GM15510 (cell line): ENCODE measurements around the gene IDH3A.

Experiments used
- POLR2A ChIP-seq: IDR thresholded peaks from 3 replicates; pipeline ENCODE4 v1.6.1; 2011; ENCODE audit warnings: borderline replicate concordance; ENCODE audit not compliant: insufficient read length; ENCODE audit errors: extremely low read depth

IDH3A gene

DNA sequence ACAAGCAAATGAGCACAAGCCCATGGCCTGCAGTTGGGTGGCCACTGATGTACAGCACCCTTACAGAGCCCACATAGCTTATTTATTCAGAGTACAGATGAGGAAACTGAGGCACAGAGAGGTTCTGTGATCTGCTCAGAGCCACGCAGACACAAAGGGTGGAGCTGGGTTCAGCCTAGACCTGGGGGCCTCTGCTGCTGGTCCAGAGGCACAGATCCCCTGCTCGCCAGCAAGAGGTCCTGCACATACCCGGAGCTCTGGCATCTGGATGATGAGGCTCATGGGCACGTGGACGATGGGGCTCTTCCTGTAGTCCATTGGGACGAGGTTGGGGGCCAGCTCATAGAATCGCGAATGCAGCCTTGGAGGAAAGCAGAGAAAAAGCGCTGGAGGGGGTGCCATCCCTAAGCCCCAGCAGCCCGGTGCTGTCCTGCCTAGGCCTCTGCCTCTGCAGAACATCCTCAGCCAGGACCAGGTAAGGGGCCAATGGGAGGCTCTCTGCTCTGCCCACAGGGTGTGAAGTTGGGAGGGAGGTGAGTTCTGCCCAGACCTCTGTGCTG is 38.2 kb upstream of the IDH3A start:
- TF ChIP-seq POLR2A, result no peak

DNA sequence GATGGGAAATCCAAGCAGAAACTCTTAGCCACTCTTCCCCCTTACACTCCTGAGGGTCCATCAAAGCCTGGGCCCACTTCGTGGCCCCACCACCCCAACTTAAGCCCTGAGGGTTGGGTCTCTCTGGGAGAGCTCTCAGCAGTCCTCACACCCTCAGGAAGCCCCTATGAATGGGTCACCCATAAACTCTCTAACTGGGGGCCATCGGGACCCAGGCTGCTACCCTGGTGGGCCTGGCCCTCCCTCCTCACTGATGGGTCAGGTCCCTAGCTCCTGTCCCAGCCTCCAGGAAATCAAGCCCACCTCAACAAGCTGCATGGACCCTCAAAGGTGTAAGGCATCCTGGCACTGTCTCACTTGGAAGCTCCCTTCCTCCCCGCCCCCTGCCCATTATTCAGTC is 37.4 kb upstream of the IDH3A start:
- TF ChIP-seq POLR2A, result no peak

DNA sequence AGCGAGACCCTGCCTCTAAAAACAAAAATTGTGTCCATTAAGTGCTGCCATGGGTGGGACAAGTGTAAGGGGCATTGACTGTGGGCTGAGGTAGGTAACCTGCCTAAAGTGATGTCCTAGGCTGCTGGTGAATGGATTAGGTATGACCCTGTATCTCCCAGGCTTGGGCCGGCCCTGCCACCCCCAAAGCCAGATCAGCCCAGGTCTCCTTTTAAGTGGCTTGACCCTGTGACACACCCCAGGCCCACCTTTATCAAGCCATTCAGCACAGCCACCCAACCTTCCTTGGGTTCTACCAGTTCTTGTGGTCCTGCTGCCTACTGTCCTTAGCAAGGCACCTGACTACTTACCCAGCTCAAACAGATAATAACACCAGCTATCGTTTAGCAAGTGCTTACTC is 36.6 kb upstream of the IDH3A start:
- TF ChIP-seq POLR2A, result no peak

DNA sequence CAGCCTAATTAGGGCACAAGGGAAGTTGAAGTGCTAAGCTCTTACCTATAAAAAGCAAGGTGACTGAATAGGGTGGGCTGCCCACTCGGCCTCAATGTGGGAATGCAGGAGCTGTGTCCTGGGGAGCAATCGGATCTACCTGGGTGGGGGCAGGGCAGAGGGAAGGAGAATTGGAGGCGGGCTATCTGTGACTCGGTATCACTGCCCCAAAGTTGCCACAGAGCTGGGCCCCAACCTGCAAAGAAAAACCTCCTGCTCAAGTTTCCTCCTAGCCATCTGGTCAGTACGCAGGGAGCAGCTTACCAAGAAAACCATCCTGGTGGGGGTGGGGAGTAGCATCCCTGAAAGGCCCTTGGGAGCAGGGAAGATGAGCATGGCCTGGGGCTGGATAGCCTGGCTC is 28.6 kb upstream of the IDH3A start:
- TF ChIP-seq POLR2A, result no peak

DNA sequence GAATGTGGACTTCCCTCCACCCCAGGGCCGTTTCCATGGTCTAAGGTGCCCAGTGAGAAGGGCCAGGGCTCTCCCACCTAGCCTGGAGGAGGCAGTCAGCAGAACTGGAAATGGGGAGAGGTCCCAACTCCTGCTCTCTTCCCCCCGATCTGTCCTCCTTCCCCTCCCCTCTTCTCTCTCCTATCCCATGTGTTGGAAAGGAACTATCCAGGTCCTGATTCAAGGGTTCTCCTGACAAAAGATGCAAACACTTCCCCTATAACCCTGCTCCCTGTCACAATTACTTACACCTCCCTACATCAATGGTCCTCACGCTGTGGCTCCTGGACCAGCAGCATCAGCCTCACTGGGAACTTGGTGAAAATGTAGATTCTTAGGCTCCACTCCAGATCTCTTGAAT is 23.9 kb upstream of the IDH3A start:
- no peak for TF ChIP-seq POLR2A

DNA sequence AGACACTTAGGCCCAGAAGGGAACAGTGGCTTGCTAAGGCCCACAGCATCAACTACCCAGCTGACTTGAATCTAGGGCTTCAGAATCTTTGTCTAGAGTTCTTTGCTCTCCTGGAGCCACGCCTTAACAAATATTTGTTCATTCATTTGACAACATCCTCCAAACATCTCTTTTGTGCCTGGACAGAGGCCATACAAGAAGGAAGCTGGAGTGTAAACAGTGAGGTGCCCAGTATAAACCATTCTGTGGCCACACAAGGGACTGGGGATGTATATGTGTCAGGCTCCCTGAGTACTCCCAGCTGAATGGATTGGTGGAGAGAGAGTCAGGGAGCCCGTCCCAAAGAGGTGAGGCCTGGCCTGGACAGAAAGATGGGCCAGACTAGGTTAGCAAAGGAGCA is 21.3 kb upstream of the IDH3A start:
- TF ChIP-seq POLR2A, result no peak

DNA sequence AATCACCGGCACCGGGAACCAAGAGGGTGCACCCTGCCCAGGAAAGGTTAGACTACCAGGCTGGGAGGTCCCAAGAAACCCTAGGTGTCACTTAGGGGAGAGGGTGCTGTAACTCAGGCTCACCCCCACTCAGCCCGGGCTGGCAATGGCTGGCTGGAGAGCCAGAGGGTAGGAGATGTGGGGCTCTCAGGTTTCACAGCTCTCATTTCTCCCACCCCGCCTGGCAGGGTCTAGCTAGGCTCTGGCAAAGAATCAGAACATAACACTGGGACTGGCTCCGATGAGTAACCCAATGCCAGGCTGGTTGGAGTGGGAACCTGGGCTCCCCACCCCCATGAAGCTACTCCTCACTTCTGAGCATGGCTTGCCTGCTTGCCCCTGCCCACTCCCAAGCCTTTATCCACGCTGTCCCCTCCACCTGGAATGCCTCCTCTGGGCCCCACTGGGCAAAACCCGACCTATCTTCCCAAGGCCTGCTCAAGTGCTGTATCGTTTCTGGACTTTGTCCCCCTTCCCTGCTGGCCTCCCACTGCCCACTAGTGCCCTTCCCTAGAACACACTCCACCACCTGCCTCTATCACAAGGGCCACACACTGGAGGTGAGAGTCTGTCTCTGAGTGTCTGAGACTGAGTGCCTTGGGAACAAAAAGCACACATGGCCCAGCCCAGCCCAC is 19.9 kb upstream of the IDH3A start:
- no peak for TF ChIP-seq POLR2A

DNA sequence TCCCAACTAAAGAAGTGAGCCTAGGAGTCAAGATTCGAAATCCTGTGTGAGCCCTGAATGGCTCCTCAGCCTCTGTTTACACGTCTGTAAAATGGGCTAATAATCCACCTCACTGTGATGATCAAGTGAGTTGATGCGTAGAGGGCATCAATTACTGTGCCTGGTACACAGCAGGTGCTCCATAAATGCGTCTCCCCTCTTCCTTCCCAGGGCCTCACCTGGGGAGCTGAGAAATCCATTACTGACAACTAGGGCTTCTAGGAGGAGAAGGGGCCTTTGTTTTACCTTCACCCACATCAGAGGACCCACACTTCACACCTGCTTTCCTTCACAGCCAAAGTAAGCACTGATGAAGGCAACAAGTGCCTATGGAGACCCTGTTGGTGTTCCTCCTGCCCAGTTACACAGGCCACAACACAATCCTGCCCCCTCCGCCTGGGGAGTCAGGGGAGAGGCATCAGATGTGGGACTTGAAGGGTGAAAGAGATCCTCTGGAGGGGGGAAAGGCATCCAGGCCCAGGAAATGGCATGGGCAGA is 19.3 kb upstream of the IDH3A start:
- TF ChIP-seq POLR2A, result no peak

DNA sequence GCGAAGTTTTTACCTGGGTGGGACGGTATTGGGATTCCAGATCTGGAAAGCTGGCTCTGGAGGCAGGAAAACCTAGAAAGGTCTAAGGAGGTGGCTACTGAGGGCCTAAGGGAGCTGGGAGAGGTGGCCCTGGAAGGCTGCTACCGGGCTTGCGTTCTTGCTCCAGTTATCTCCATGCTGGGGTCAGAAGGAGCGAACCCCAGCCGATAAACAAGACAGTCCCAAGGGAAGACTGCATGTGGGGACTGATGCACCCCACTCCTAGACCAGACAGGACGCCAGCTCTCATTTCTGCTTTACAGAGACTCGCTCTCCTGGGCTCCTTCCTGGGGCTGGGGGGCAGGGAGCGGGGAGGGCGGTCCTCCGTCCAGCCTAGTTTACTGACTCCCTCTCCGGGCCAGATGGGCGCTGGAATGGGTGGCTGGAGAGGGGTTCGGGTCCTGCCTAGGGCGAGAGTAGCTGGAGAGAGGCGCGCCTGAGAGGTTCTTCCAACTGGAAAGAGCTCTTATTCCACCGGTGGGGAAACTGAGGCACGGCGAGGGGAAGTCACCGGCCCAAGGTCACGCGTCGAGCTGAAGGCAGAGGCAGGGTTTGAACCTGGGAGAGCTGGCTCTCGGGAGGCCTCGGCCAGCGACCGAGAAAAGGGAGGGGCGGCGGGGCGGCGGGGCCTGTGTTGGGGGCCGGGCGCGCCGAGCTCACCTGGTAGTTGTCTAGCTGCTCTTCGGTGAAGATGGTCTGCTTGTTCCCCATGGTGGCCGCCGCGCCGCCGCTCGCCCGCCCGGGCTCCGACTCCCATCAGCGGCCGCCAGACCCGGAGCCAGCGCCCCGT is 18.5 kb upstream of the IDH3A start:
- TF ChIP-seq POLR2A, result no peak

DNA sequence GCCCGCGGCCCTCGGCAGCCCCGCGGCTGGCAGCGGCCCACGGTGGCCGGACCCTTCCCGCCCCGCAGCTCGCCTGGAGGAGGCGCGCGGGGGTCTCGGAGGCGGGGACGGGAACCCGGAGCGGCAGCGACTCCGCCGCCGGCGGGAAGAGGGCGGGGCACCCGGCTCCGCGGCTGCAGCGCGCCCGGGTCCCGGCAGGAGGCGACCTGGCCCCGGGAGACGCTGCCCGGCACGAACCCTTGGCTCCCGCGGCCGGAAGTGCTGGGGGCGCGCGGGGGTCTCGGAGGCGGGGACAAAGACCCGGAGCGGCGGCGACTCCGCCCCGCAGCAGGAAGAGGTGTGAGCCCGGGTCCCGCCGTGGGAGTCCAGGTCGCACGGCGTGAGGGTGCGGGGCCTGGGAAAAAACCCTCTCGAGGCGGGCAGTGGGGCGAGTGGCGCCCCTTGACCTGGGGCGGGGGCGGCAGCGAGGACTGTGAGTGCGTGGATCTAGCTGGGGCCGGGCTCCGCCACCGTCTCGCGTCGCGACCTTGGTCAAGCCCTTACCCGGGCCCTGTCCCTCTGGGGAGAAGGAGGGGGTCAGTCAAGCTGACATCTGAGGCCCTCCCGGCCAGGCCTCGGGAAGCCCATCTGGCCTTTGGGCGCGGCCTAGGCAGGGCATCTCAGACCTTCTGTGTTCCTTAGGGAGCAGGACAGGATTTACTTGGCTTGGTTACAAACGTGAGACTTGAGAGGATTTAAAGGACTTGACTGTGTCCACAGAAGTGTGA is 17.7 kb upstream of the IDH3A start, which contains the start of gene CIB2:
TSS of gene CIB2 (minus strand) at position 151 of the 767 bp plus-strand sequence. CDS start 230 bp downstream, outside the sequence.
- peak; percentile 61 for TF ChIP-seq POLR2A

DNA sequence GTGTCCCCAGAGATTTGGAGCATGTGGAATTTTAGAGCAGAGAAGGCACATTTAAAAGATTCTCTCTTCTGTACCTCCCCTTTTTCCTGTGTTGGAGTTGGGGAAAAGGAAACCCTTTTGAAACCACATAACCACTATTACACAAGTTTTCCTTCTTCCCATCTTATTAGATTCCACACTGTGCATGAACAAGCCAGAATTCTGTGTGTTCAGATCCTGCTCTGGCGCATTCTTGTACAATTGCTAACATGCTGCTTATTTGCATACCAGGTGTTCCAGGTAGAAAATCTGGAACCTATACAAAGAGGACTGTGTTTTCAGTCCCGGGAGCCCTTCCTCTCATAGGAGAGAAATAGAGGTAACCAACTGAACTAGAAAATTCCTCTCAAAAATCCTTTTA is 15.4 kb upstream of the IDH3A start:
- no peak for TF ChIP-seq POLR2A

DNA sequence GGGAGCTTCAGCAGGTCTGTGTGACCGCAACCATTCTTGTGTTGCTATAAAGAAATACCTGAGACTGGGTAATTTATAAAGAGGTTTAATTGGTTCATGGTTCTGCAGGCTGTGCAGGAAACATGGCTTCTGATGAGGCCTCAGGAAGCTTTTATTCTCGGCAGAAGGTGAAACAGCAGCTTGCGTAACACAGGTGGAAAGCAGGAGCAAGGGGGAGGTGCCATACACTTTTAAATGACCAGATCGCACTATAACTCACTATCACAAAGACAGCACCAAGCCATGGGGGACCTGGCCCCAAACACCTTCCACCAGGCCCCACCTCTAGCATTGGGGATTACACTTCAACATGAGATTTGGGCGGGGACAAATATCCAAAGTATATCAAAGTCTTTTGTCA is 9.6 kb upstream of the IDH3A start:
- no peak for TF ChIP-seq POLR2A

DNA sequence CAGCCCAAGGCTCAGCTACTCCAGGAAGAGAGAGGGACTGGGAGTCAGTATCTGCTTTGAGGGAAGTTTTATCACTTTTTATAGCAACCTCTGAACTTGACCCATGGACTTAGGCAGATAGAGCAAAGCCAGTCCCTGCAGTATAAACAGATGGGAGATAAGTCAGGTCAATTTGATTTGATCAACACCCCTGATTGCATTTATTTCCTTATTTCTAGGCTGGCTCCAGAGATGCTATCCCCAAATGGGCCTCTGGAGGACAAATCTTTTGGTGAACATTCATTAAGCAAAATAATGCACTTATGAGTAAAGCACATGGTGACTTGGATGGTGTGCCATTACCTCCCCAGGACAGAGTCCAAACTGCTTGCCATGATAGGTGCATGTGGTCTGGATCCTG is 8.9 kb upstream of the IDH3A start:
- no peak for TF ChIP-seq POLR2A

DNA sequence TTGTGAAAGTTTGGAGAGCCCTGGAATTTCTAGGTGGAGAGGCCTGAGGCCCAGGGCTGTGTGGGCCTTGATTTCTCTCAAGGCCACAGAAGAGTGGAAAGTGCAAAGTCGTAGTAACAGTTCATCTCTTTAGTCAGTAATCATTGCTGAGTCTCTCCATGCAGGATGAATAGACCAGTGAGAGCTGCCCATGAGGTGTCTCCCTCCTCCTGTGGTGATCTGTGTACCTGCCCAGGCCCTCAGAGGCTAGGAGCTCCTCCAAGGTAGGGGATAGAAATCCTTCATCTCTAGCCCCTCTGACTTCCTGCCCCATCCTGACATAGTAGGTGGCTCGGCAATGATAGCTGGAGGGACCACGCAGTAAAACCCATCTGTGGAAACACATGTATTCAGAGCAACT is 6.8 kb upstream of the IDH3A start:
- no peak for TF ChIP-seq POLR2A

DNA sequence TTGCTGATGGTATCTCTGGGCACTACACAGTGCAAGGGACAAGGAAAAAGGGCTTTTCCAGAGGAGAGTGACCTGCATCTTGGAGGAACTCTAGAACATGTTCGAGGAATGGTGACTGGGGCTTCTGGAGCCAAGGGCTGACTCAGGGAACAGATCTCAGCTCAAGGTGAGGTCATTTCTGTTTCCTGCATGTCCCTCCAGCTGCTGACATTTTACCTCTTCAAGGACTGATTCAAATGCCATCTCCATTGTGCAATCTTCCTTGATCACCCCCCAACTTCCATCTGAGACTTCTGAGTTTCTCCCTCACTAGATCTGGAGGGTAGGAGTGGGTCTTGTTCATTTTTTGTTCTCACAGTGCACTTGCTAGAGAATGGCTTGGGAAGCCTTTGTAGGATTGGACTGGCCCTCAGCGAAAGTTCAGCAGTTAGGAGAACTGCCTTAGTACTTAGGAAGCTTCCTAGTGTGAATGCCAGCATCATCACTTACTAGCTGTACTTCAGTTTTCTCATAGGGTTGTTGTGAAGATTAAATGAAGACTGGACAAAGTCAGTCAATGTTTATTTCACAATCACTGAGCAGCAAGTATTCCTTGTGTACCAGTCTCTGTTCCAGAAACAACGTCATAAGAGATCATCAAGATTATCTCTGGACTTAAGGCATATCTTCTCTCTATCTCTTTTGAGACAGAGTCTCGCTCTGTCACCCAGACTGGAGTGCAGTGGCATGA is 2.6 kb upstream of the IDH3A start:
- no peak for TF ChIP-seq POLR2A

DNA sequence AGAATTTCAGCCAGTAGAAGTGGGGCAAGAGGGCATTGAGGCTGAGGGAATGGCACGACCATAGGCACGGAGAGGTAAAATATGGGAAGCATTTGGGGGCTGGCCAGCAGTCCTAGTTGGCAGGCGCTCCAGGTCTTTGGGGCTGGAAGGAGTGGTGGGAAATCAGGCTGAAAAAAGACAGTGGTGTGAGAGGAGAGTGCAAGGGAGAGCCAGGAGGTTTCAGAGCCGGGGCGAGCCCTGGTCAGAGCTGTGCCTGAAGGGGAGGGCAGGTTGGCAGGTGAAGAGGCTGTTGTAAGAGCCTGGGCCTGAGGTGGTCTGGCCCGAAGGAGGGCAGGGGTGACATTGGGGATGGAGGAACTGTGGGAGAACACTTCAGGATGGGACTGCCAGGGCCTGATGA is 1.6 kb upstream of the IDH3A start:
- TF ChIP-seq POLR2A, result no peak
